ENCODE data around the gene SORBS1.

SORBS1 gene

DNA sequence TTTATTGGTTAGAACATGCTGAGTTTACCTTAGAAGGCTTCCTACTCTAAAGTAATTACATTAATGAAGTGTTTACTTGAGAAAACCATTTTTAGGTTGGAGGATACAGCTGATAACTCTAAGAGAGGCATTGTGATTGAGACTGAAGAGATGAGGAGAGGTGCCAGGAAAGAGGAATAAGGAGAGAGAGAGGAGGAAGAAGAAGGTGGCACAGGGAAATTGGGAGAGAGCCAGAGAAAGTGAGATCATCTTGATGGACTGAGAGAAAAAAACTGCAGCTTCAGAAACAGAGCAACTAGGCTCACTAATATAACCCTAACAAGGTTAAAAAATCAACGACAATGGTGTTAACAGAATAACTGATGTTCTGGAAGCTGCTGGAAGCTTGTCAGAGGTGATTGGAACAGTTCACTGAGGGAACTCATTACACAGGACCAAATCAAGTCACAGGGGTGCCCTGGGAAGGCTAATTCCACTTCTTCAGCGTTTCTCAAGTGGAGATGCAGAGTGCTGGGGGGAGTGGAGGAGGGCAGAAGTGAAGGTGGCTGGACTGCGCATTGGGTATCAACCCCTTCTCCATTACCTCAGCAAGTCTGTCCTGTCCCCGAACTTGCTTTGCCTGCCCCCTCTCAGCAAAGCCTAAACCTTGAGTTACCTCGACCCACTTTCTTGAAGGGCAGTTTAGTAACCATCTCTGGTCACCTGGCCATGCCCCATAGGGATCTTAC is 6.9 kb upstream of the SORBS1 start (continued):
- TF ChIP-seq, protein P1, sequence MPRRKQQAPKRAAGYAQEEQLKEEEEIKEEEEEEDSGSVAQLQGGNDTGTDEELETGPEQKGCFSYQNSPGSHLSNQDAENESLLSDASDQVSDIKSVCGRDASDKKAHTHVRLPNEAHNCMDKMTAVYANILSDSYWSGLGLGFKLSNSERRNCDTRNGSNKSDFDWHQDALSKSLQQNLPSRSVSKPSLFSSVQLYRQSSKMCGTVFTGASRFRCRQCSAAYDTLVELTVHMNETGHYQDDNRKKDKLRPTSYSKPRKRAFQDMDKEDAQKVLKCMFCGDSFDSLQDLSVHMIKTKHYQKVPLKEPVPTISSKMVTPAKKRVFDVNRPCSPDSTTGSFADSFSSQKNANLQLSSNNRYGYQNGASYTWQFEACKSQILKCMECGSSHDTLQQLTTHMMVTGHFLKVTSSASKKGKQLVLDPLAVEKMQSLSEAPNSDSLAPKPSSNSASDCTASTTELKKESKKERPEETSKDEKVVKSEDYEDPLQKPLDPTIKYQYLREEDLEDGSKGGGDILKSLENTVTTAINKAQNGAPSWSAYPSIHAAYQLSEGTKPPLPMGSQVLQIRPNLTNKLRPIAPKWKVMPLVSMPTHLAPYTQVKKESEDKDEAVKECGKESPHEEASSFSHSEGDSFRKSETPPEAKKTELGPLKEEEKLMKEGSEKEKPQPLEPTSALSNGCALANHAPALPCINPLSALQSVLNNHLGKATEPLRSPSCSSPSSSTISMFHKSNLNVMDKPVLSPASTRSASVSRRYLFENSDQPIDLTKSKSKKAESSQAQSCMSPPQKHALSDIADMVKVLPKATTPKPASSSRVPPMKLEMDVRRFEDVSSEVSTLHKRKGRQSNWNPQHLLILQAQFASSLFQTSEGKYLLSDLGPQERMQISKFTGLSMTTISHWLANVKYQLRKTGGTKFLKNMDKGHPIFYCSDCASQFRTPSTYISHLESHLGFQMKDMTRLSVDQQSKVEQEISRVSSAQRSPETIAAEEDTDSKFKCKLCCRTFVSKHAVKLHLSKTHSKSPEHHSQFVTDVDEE (CRISPR knock-in tag; IDR thresholded peaks at IDR 0.05): no peak
- TF ChIP-seq ESRRG (CRISPR knock-in tag; IDR thresholded peaks at IDR 0.05): no peak
- no peak for TF ChIP-seq TCF4 (CRISPR knock-in tag; IDR thresholded peaks at IDR 0.05; ENCODE audit: borderline replicate concordance)
- TF ChIP-seq SNAI2 (CRISPR knock-in tag; IDR thresholded peaks at IDR 0.05): no peak
- no peak for TF ChIP-seq ZC3H10 (CRISPR knock-in tag; IDR thresholded peaks at IDR 0.05)
- TF ChIP-seq ISL1 (CRISPR knock-in tag; IDR thresholded peaks at IDR 0.05): no peak
- no peak for TF ChIP-seq ZNF8 (CRISPR knock-in tag; IDR thresholded peaks at IDR 0.05)
- no peak for TF ChIP-seq ZFP30 (CRISPR knock-in tag; IDR thresholded peaks at IDR 0.05)
- TF ChIP-seq, protein P2, sequence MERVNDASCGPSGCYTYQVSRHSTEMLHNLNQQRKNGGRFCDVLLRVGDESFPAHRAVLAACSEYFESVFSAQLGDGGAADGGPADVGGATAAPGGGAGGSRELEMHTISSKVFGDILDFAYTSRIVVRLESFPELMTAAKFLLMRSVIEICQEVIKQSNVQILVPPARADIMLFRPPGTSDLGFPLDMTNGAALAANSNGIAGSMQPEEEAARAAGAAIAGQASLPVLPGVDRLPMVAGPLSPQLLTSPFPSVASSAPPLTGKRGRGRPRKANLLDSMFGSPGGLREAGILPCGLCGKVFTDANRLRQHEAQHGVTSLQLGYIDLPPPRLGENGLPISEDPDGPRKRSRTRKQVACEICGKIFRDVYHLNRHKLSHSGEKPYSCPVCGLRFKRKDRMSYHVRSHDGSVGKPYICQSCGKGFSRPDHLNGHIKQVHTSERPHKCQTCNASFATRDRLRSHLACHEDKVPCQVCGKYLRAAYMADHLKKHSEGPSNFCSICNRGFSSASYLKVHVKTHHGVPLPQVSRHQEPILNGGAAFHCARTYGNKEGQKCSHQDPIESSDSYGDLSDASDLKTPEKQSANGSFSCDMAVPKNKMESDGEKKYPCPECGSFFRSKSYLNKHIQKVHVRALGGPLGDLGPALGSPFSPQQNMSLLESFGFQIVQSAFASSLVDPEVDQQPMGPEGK (CRISPR knock-in tag; IDR thresholded peaks at IDR 0.05; ENCODE audit: borderline replicate concordance): no peak

DNA sequence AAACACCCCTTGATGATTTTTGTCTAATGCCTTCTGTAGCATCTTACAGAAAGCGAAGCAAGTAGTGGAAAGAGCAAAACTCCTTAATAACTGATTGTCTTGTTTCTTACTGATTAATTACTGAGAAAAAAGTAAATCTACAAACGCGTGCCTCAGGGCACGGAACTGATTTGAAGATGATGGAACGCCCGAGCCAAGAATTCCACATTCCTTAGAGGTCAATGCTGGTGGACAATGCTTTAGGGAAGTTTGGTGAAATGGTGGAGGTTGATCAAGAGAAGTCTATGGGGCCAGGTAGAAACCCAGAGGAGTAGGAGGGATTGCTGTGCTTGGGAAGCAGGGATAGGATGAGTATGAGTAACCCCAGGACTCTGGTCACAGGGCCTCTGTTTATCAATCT is 5.0 kb upstream of the SORBS1 start:
- ATAC-seq: no peak
- no peak for TF ChIP-seq ZNF8 (CRISPR knock-in tag; IDR thresholded peaks at IDR 0.05)

GRCh38 chr10:95565336-95565735 is 4.2 kb upstream of the SORBS1 start:
- ATAC-seq: no peak
- no peak for TF ChIP-seq SNAI2 (CRISPR knock-in tag; IDR thresholded peaks at IDR 0.05)
- no peak for TF ChIP-seq OSR1 (CRISPR knock-in tag; IDR thresholded peaks at IDR 0.05)
- TF ChIP-seq TOX (CRISPR knock-in tag; IDR thresholded peaks at IDR 0.05; ENCODE audit: borderline replicate concordance): no peak
- TF ChIP-seq, protein P3, sequence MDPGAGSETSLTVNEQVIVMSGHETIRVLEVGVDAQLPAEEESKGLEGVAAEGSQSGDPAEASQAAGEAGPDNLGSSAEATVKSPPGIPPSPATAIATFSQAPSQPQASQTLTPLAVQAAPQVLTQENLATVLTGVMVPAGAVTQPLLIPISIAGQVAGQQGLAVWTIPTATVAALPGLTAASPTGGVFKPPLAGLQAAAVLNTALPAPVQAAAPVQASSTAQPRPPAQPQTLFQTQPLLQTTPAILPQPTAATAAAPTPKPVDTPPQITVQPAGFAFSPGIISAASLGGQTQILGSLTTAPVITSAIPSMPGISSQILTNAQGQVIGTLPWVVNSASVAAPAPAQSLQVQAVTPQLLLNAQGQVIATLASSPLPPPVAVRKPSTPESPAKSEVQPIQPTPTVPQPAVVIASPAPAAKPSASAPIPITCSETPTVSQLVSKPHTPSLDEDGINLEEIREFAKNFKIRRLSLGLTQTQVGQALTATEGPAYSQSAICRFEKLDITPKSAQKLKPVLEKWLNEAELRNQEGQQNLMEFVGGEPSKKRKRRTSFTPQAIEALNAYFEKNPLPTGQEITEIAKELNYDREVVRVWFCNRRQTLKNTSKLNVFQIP (CRISPR knock-in tag; IDR thresholded peaks at IDR 0.05; ENCODE audit: borderline replicate concordance, low read depth): no peak
- TF ChIP-seq ZNF565 (CRISPR knock-in tag; conservative IDR thresholded peaks at IDR 0.05; ENCODE audit: low read depth): no peak
- TF ChIP-seq ZC3H10 (CRISPR knock-in tag; IDR thresholded peaks at IDR 0.05): no peak
- no peak for TF ChIP-seq TCF4 (CRISPR knock-in tag; IDR thresholded peaks at IDR 0.05; ENCODE audit: borderline replicate concordance)
- TF ChIP-seq ZNF8 (CRISPR knock-in tag; IDR thresholded peaks at IDR 0.05): no peak
- TF ChIP-seq ZFP3 (CRISPR knock-in tag; IDR thresholded peaks at IDR 0.05): no peak
- no peak for TF ChIP-seq CSRNP3 (CRISPR knock-in tag; IDR thresholded peaks at IDR 0.05)
- TF ChIP-seq RARB (CRISPR knock-in tag; IDR thresholded peaks at IDR 0.05): no peak
- no peak for TF ChIP-seq ARNTL (CRISPR knock-in tag; IDR thresholded peaks at IDR 0.05; ENCODE audit: borderline replicate concordance, low read depth)
- no peak for TF ChIP-seq ESRRG (CRISPR knock-in tag; IDR thresholded peaks at IDR 0.05)

DNA sequence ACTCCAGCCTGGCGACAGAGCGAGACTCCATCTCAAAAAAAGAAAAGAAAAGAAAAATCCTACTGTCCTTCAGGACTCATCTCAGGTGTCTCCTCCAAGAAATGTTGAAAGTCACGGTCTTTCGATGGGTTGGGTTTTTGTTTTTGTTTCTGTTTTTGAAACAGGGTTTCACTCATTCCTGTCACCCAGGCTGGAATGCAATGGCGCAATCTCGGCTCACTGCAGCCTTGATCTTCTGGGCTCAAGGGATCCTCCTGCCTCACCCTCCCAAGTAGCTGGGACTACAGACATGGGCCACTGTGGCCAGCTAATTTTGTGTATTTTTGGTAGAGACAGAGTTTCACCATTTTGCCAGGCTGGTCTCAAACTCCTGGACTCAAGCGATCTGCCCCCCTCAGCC is 3.1 kb upstream of the SORBS1 start:
- TF ChIP-seq ZC3H10 (CRISPR knock-in tag; IDR thresholded peaks at IDR 0.05): no peak
- TF ChIP-seq ZFP30 (CRISPR knock-in tag; IDR thresholded peaks at IDR 0.05): no peak
- no peak for TF ChIP-seq SNAI2 (CRISPR knock-in tag; IDR thresholded peaks at IDR 0.05)
- TF ChIP-seq, protein P4, sequence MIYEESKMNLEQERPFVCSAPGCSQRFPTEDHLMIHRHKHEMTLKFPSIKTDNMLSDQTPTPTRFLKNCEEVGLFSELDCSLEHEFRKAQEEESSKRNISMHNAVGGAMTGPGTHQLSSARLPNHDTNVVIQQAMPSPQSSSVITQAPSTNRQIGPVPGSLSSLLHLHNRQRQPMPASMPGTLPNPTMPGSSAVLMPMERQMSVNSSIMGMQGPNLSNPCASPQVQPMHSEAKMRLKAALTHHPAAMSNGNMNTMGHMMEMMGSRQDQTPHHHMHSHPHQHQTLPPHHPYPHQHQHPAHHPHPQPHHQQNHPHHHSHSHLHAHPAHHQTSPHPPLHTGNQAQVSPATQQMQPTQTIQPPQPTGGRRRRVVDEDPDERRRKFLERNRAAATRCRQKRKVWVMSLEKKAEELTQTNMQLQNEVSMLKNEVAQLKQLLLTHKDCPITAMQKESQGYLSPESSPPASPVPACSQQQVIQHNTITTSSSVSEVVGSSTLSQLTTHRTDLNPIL (CRISPR knock-in tag; IDR thresholded peaks at IDR 0.05; ENCODE audit: low read depth): no peak
- no peak for TF ChIP-seq ZFP3 (CRISPR knock-in tag; IDR thresholded peaks at IDR 0.05)
- ATAC-seq: no peak

Measured in SK-N-SH treated with all-trans-retinoic acid at 6 μM for 48 hours (cell line).